Adipocyte (in vitro differentiated cells): ENCODE results near the gene FAF1.
"Not testable (repeated sequence)": the region's sequence is repeated elsewhere in the genome, so short reads cannot be mapped to it uniquely, and the experiment has no call there.

ENCODE experiments used
- DNase-seq: peaks from one replicate; pipeline ENCODE4 v3.0.0-alpha.2; 2015; ENCODE audit warnings: low read depth
- H3K27me3 ChIP-seq: replicated peaks from 2 replicates; pipeline ENCODE4 v1.7.0; 2013; ENCODE audit warnings: mild to moderate bottlenecking, low read length, moderate library complexity; ENCODE audit not compliant: control insufficient read depth, insufficient read depth
- H3K36me3 ChIP-seq: 2 replicates; pipeline ENCODE4 v1.7.0; 2013; ENCODE audit warnings: low read length, mild to moderate bottlenecking, moderate library complexity; ENCODE audit not compliant: control insufficient read depth, insufficient read depth, severe bottlenecking
- H3K4me1 ChIP-seq: 2 replicates; pipeline ENCODE4 v1.7.0; 2013; ENCODE audit warnings: mild to moderate bottlenecking, low read length, moderate library complexity; ENCODE audit not compliant: control insufficient read depth, insufficient read depth
- H3K4me3 ChIP-seq: 2 replicates; pipeline ENCODE4 v1.7.0; 2013; ENCODE audit warnings: mild to moderate bottlenecking, low read length, moderate library complexity
- H3K9ac ChIP-seq: 2 replicates; pipeline ENCODE4 v1.7.0; 2013; ENCODE audit warnings: mild to moderate bottlenecking, low read length, moderate library complexity
- H3K9me3 ChIP-seq: 2 replicates; pipeline ENCODE4 v1.7.0; 2013; ENCODE audit warnings: mild to moderate bottlenecking, low read length, moderate library complexity; ENCODE audit not compliant: control insufficient read depth

Gene FAF1

GRCh38 chr1:50841791-50842387 lies 118.2 kb downstream of the FAF1 start:
- Histone ChIP-seq H3K36me3 (no peaks in the 10 kb centered on the region), H3K9ac (no peak overlapping the region), H3K9me3 (peaks cover under 1% of the 10 kb centered on the region), H3K4me3 (peak overlapping the region; percentile 39), H3K4me1 (peaks cover 11% of the 10 kb centered on the region), H3K27me3 (no peaks in the 10 kb centered on the region)
- DNase-seq: peak; percentile 59

GRCh38 chr1:50836117-50836516 lies 124.0 kb downstream of the FAF1 start:
- Histone ChIP-seq H3K36me3 (no peaks in the 10 kb centered on the region), H3K4me1 (no peaks in the 10 kb centered on the region), H3K9me3 (peaks cover 3% of the 10 kb centered on the region), H3K4me3 (no peak overlapping the region), H3K9ac (no peak overlapping the region), H3K27me3 (no peaks in the 10 kb centered on the region)
- DNase-seq: no peak

- Histone ChIP-seq H3K4me3 (no peak overlapping the region), H3K9me3 (peaks cover 3% of the 10 kb centered on the region), H3K4me1 (peaks cover 16% of the 10 kb centered on the region), H3K27me3 (no peaks in the 10 kb centered on the region), H3K9ac (no peak overlapping the region), H3K36me3 (no peaks in the 10 kb centered on the region)
- no peak for DNase-seq
Observed at GRCh38 chr1:50833216-50833615, 126.9 kb downstream of the FAF1 start.

- H3K27me3 ChIP-seq: no peaks in the 10 kb centered on the region
- peaks cover 3% of the 10 kb centered on the region for H3K9me3 ChIP-seq
- H3K4me3 ChIP-seq: no peak overlapping the region
- peaks cover 16% of the 10 kb centered on the region for H3K4me1 ChIP-seq
- H3K9ac ChIP-seq: no peak overlapping the region
- H3K36me3 ChIP-seq: no peaks in the 10 kb centered on the region
- DNase-seq: no peak
Observed at GRCh38 chr1:50832167-50832566, 127.9 kb downstream of the FAF1 start.

GRCh38 chr1:50831300-50832061 lies 128.6 kb downstream of the FAF1 start:
- H3K4me3 ChIP-seq: no peak overlapping the region
- no peaks in the 10 kb centered on the region for H3K36me3 ChIP-seq
- peaks cover 16% of the 10 kb centered on the region for H3K4me1 ChIP-seq
- H3K9ac ChIP-seq: no peak overlapping the region
- H3K9me3 ChIP-seq: peaks cover 3% of the 10 kb centered on the region
- DNase-seq: no peak
- no peaks in the 10 kb centered on the region for H3K27me3 ChIP-seq

- peak; percentile 36 for DNase-seq
- H3K9ac ChIP-seq: no peak overlapping the region
- H3K4me3 ChIP-seq: no peak overlapping the region
- no peaks in the 10 kb centered on the region for H3K27me3 ChIP-seq
- no peaks in the 10 kb centered on the region for H3K36me3 ChIP-seq
- peaks cover 16% of the 10 kb centered on the region for H3K4me1 ChIP-seq
- H3K9me3 ChIP-seq: no peaks in the 10 kb centered on the region
Observed at GRCh38 chr1:50830621-50831020, 129.4 kb downstream of the FAF1 start.

- Histone ChIP-seq H3K9ac (no peak overlapping the region), H3K9me3 (no peaks in the 10 kb centered on the region), H3K4me3 (no peak overlapping the region), H3K27me3 (no peaks in the 10 kb centered on the region), H3K36me3 (no peaks in the 10 kb centered on the region), H3K4me1 (peaks cover 16% of the 10 kb centered on the region)
- DNase-seq: no peak
Observed at GRCh38 chr1:50829014-50829958, 130.8 kb downstream of the FAF1 start.

- H3K27me3 ChIP-seq: no peaks in the 10 kb centered on the region
Observed at GRCh38 chr1:50827546-50827945, 132.5 kb downstream of the FAF1 start.

GRCh38 chr1:50826792-50827191 lies 133.3 kb downstream of the FAF1 start:
- not testable (repeated sequence) for H3K4me3 ChIP-seq, H3K9ac ChIP-seq, H3K27me3 ChIP-seq, DNase-seq, H3K36me3 ChIP-seq, H3K9me3 ChIP-seq
- H3K4me1 ChIP-seq: peaks cover 22% of the 10 kb centered on the region

More at GRCh38 chr1:50827546-50827945, 132.5 kb downstream of the FAF1 start:
- no peak for DNase-seq
- H3K4me1 ChIP-seq: peaks cover 16% of the 10 kb centered on the region
- H3K36me3 ChIP-seq: no peaks in the 10 kb centered on the region
- no peak overlapping the region for H3K9ac ChIP-seq
- no peaks in the 10 kb centered on the region for H3K9me3 ChIP-seq
- H3K4me3 ChIP-seq: no peak overlapping the region

GRCh38 chr1:50822035-50822776 lies 137.9 kb downstream of the FAF1 start:
- DNase-seq: peak; percentile 36
- peaks cover 6% of the 10 kb centered on the region for H3K4me1 ChIP-seq
- no peaks in the 10 kb centered on the region for H3K9me3 ChIP-seq
- H3K36me3 ChIP-seq: no peaks in the 10 kb centered on the region
- no peaks in the 10 kb centered on the region for H3K27me3 ChIP-seq
- no peak overlapping the region for H3K4me3 ChIP-seq
- H3K9ac ChIP-seq: no peak overlapping the region
